ENCODE measurements around the gene ICAM4. TPM values are rescaled to one million over a fixed set of nuclear protein-coding genes. Genes with fewer than 3 reads are reported as not detected.

Gene ICAM4
- total RNA-seq, 2 experiments from 2014 or later = 0.23 to 0.46 TPM

- H3K27ac Mint-ChIP-seq = no peak overlapping the region
- POLR2A ChIA-PET = no interaction called here
- H3K4me1 Mint-ChIP-seq = peaks cover 6% of the 10 kb centered on the region
- H3K36me3 Mint-ChIP-seq (ENCODE audit: low read depth) = peaks cover 37% of the 10 kb centered on the region
- CTCF ChIA-PET = no interaction called here
- DNase-seq (no peak), ATAC-seq (no peak)
- H3K27me3 Mint-ChIP-seq = no peaks in the 10 kb centered on the region
- no peaks in the 10 kb centered on the region for H3K9me3 Mint-ChIP-seq (ENCODE audit: low read depth)
- intact Hi-C loops (cut with DNase I, micrococcal nuclease) = no loop called here
- no peak overlapping the region for H3K4me3 Mint-ChIP-seq
Observed at GRCh38 chr19:10320602-10321416, 34.1 kb downstream of the ICAM4 start.

GRCh38 chr19:10321417-10321797, 34.7 kb downstream of the ICAM4 start:
- H3K4me1 Mint-ChIP-seq = no peaks in the 10 kb centered on the region
- no peaks in the 10 kb centered on the region for H3K27me3 Mint-ChIP-seq
- POLR2A ChIA-PET = no interaction called here
- ATAC-seq = no peak
- no peaks in the 10 kb centered on the region for H3K9me3 Mint-ChIP-seq (ENCODE audit: low read depth)
- H3K4me3 Mint-ChIP-seq = no peak overlapping the region
- DNase-seq = no peak
- H3K36me3 Mint-ChIP-seq (ENCODE audit: low read depth) = peaks cover 31% of the 10 kb centered on the region
- H3K27ac Mint-ChIP-seq = no peak overlapping the region
- CTCF ChIA-PET = no interaction called here
- intact Hi-C loops (cut with DNase I, micrococcal nuclease) = no loop called here

GRCh38 chr19:10321874-10322835, 35.4 kb downstream of the ICAM4 start:
- no peaks in the 10 kb centered on the region for H3K27me3 Mint-ChIP-seq
- no peak overlapping the region for H3K4me3 Mint-ChIP-seq
- no peak for ATAC-seq
- POLR2A ChIA-PET = no interaction called here
- H3K9me3 Mint-ChIP-seq (ENCODE audit: low read depth) = no peaks in the 10 kb centered on the region
- intact Hi-C loops (cut with DNase I, micrococcal nuclease) = no loop called here
- H3K27ac Mint-ChIP-seq = no peak overlapping the region
- H3K4me1 Mint-ChIP-seq = no peaks in the 10 kb centered on the region
- CTCF ChIA-PET = no interaction called here
- no peak for DNase-seq
- H3K36me3 Mint-ChIP-seq (ENCODE audit: low read depth) = peaks cover 28% of the 10 kb centered on the region

GRCh38 chr19:10325732-10326131, 39.0 kb downstream of the ICAM4 start:
- Mint-ChIP-seq H3K9me3 (ENCODE audit: low read depth) (no peaks in the 10 kb centered on the region), H3K4me1 (no peaks in the 10 kb centered on the region), H3K27me3 (no peaks in the 10 kb centered on the region), H3K4me3 (no peak overlapping the region), H3K27ac (no peak overlapping the region), H3K36me3 (ENCODE audit: low read depth) (peaks cover 38% of the 10 kb centered on the region)
- DNase-seq (no peak), ATAC-seq (no peak)
- intact Hi-C loops (cut with DNase I, micrococcal nuclease) = no loop called here
- ChIA-PET CTCF (interaction anchor here (0.6 to 1.1 kb wide), 2 partner anchors 66 to 462 kb away, joined by 3 to 4 read pairs; no protein-coding TSS in a partner anchor), POLR2A (no interaction called here)

- CTCF ChIA-PET = no interaction called here
- H3K4me3 Mint-ChIP-seq = no peak overlapping the region
- ATAC-seq = no peak
- intact Hi-C loops (cut with DNase I, micrococcal nuclease) = no loop called here
- peaks cover 39% of the 10 kb centered on the region for H3K36me3 Mint-ChIP-seq (ENCODE audit: low read depth)
- no peak overlapping the region for H3K27ac Mint-ChIP-seq
- DNase-seq = no peak
- no peaks in the 10 kb centered on the region for H3K27me3 Mint-ChIP-seq
- POLR2A ChIA-PET = no interaction called here
- H3K4me1 Mint-ChIP-seq = peaks cover 10% of the 10 kb centered on the region
- no peaks in the 10 kb centered on the region for H3K9me3 Mint-ChIP-seq (ENCODE audit: low read depth)
Observed at GRCh38 chr19:10327793-10328192, 41.0 kb downstream of the ICAM4 start.

- H3K4me1 Mint-ChIP-seq = peaks cover 15% of the 10 kb centered on the region
- H3K27me3 Mint-ChIP-seq = no peaks in the 10 kb centered on the region
- H3K27ac Mint-ChIP-seq = no peak overlapping the region
- peaks cover 44% of the 10 kb centered on the region for H3K36me3 Mint-ChIP-seq (ENCODE audit: low read depth)
- no peak for DNase-seq
- no peaks in the 10 kb centered on the region for H3K9me3 Mint-ChIP-seq (ENCODE audit: low read depth)
- ChIA-PET POLR2A (no interaction called here), CTCF (no interaction called here)
- no peak for ATAC-seq
- intact Hi-C loops (cut with DNase I, micrococcal nuclease) = no loop called here
- H3K4me3 Mint-ChIP-seq = no peak overlapping the region
Observed at GRCh38 chr19:10328558-10329429, 42.0 kb downstream of the ICAM4 start.

- Mint-ChIP-seq H3K4me3 (no peak overlapping the region), H3K4me1 (peaks cover 19% of the 10 kb centered on the region), H3K27ac (no peak overlapping the region), H3K27me3 (no peaks in the 10 kb centered on the region), H3K36me3 (ENCODE audit: low read depth) (peaks cover 46% of the 10 kb centered on the region), H3K9me3 (ENCODE audit: low read depth) (no peaks in the 10 kb centered on the region)
- DNase-seq = no peak
- ChIA-PET CTCF (interaction anchor here (1.0 kb wide), 1 partner anchor 59 kb away, joined by 3 read pairs; no protein-coding TSS in a partner anchor), POLR2A (no interaction called here)
- no peak for ATAC-seq
- intact Hi-C loops (cut with DNase I, micrococcal nuclease) = no loop called here
Observed at GRCh38 chr19:10329555-10329954, 42.8 kb downstream of the ICAM4 start.

GRCh38 chr19:10332158-10332964, 45.6 kb downstream of the ICAM4 start:
- peaks cover 24% of the 10 kb centered on the region for H3K4me1 Mint-ChIP-seq
- DNase-seq (no peak), ATAC-seq (peak; percentile 0)
- H3K4me3 Mint-ChIP-seq = peak overlapping the region; percentile 97
- ChIA-PET CTCF (interaction anchor here (1.3 to 2.1 kb wide), 2 partner anchors 61 to 84 kb away, joined by 3 to 9 read pairs; partner anchors contain the start of gene ICAM1), POLR2A (interaction anchor here (3.2 kb wide), 1 partner anchor 62 kb away, joined by 11 read pairs; the partner anchor contains the start of gene ICAM1)
- no peaks in the 10 kb centered on the region for H3K9me3 Mint-ChIP-seq (ENCODE audit: low read depth)
- intact Hi-C loops (cut with DNase I, micrococcal nuclease) = loop anchor here (5.0 kb wide), 3 partner anchors 75 to 1820 kb away; partner anchors contain the start of genes CDKN2D (in 1 of the 2), KRI1 (in 1 of the 2) and ZNF414 (in 1 of the 2)
- H3K27me3 Mint-ChIP-seq = no peaks in the 10 kb centered on the region
- H3K36me3 Mint-ChIP-seq (ENCODE audit: low read depth) = peaks cover 48% of the 10 kb centered on the region
- peak overlapping the region; percentile 96 for H3K27ac Mint-ChIP-seq

- H3K27ac Mint-ChIP-seq = peak within 1 kb of the TSS; percentile 96
- intact Hi-C loops (cut with DNase I, micrococcal nuclease) = loop anchor here (1.0 to 5.0 kb wide), 21 partner anchors 18 to 1821 kb away; partner anchors contain the start of genes CDKN2D (in 2 of the 2), TYK2 (in 2 of the 2), ATG4D (in 1 of the 2) and CDC37 (in 1 of the 2)
- peaks cover 41% of the 10 kb centered on the region for H3K36me3 Mint-ChIP-seq (ENCODE audit: low read depth)
- DNase-seq (peak; percentile 99), ATAC-seq (peak; percentile 97)
- ChIA-PET POLR2A (interaction anchor here (1.0 to 3.2 kb wide), 2 partner anchors 14 to 62 kb away, joined by 5 to 11 read pairs; partner anchors contain the start of gene ICAM1), CTCF (interaction anchor here (0.5 to 2.1 kb wide), 5 partner anchors 56 to 160 kb away, joined by 3 to 9 read pairs (median 3); partner anchors contain the start of gene ICAM1)
- peaks cover 25% of the 10 kb centered on the region for H3K4me1 Mint-ChIP-seq
- H3K9me3 Mint-ChIP-seq (ENCODE audit: low read depth) = no peaks in the 10 kb centered on the region
- H3K4me3 Mint-ChIP-seq = peak within 1 kb of the TSS; percentile 97
- no peaks in the 10 kb centered on the region for H3K27me3 Mint-ChIP-seq
Observed at GRCh38 chr19:10332965-10333757, 46.4 kb downstream of the ICAM4 start, which contains the start of gene RAVER1. TSS of gene RAVER1 (minus strand) at chr19:10333529. CDS start at chr19:10333507, 22 bp downstream.
